HCT116 (cell line): ENCODE data around the gene SIRPB2. TPM values are rescaled to one million over a fixed set of nuclear protein-coding genes. Genes with fewer than 3 reads are reported as not detected.

ENCODE experiments used
- ATAC-seq: fragments of 200-7000 bp; cut with Tn5 transposase; 2 replicates; pipeline ENCODE4 v1.9.1; 2020; ENCODE audit warnings: mild to moderate bottlenecking, moderate library complexity
- BruUV-seq: library from RNA; stranded (reverse); fragments of 400-500 nt; replicated peaks from 2 replicates; lab custom pipeline; 2021; lab: Mats Ljungman, UMichigan
- CTCF ChIA-PET: fragments of 300-600 bp; sonication (Branson Sonifier 250); formaldehyde crosslinking; loops from one replicate; lab custom pipeline; 2021; ENCODE audit warnings: antibody characterized with exemption; lab: Charles Lee
- POLR2A ChIA-PET: fragments of 300-600, 350-600 bp; sonication (Branson Sonifier 250); formaldehyde crosslinking; loops from one replicate; lab custom pipeline; 2021; ENCODE audit warnings: antibody characterized with exemption; lab: Charles Lee
- RAD21 ChIA-PET, 2 experiments: fragments of 300-600 bp; sonication (Branson Sonifier 250); formaldehyde crosslinking; loops; one replicate each; lab custom pipeline; 2023; ENCODE audit warnings: low total read pairs in 2 of 2; ENCODE audit not compliant: uncharacterized antibody in 2 of 2, unreplicated experiment in 2 of 2, low non-redundant PET in 1 of 2; lab: Charles Lee
- DNase-seq: peaks from one replicate; pipeline ENCODE4 v3.0.0-alpha.2; 2010; ENCODE audit warnings: low read depth, low spot score
- H2AFZ ChIP-seq: fragments of 200-600 bp; shearing (Covaris generic), sonication (generic); 2 replicates; pipeline ENCODE4 v1.6.1; 2017; ENCODE audit warnings: low read depth, mixed run types, mixed read lengths, antibody characterized with exemption, low read length; ENCODE audit not compliant: poor library complexity, severe bottlenecking
- H3K27ac ChIP-seq: 2 replicates; pipeline ENCODE4 v1.5.1; 2012; ENCODE audit warnings: low read depth, low read length
- H3K27me3 ChIP-seq: fragments of 200-600 bp; sonication (generic); 2 replicates; pipeline ENCODE4 v1.6.1; 2016; ENCODE audit warnings: mixed run types, low read length, mixed read lengths; ENCODE audit not compliant: insufficient read depth
- H3K36me3 ChIP-seq, 2 experiments: fragments of 200-500 bp in 1 of 2; fragments of 200-600 bp in 1 of 2; sonication (Bioruptor generic) in 1 of 2; sonication (generic) in 1 of 2; 2 replicates each; pipeline versions ENCODE4 v1.5.1 to v1.6.1; 2014 to 2016; ENCODE audit warnings: low read length in 2 of 2, inconsistent platforms in 1 of 2, mixed read lengths in 1 of 2, mixed run types in 1 of 2; ENCODE audit not compliant: insufficient read depth in 2 of 2, control insufficient read depth in 1 of 2
- H3K4me1 ChIP-seq, 2 experiments: fragments of 200-600 bp in 1 of 2; sonication (generic) in 1 of 2; 2 replicates each; pipeline versions ENCODE4 v1.5.1 to v1.6.1; 2012 to 2017; ENCODE audit warnings: low read length in 2 of 2, inconsistent platforms in 1 of 2, mild to moderate bottlenecking in 1 of 2, mixed read lengths in 1 of 2, mixed run types in 1 of 2, moderate library complexity in 1 of 2; ENCODE audit not compliant: insufficient read depth in 2 of 2, control insufficient read depth in 1 of 2
- H3K4me2 ChIP-seq: fragments of 200-600 bp; sonication (generic); 2 replicates; pipeline ENCODE4 v1.6.1; 2017; ENCODE audit warnings: mixed run types, low read length, mixed read lengths
- H3K4me3 ChIP-seq, 2 experiments: fragments of 200-600 bp in 1 of 2; sonication (generic) in 1 of 2; replicated peaks in 1 of 2; 2 replicates each; pipeline ENCODE4 v1.5.1; 2011 to 2016; ENCODE audit warnings: low read length in 2 of 2, control low read depth in 1 of 2, low read depth in 1 of 2, mild to moderate bottlenecking in 1 of 2, mixed read lengths in 1 of 2, mixed run types in 1 of 2
- H3K79me2 ChIP-seq: fragments of 200-600 bp; sonication (generic); 2 replicates; pipeline ENCODE4 v1.6.1; 2017; ENCODE audit warnings: mild to moderate bottlenecking, mixed run types, low read length, moderate library complexity, mixed read lengths; ENCODE audit not compliant: insufficient read depth
- H3K9ac ChIP-seq: fragments of 200-600 bp; sonication (generic); 2 replicates; pipeline ENCODE4 v1.6.1; 2016; ENCODE audit warnings: low read length, mixed read lengths
- H3K9me2 ChIP-seq: fragments of 200-600 bp; sonication (generic), shearing (Covaris generic); 2 replicates; pipeline ENCODE4 v1.6.1; 2017; ENCODE audit warnings: mixed run types, mild to moderate bottlenecking, moderate library complexity; ENCODE audit not compliant: insufficient read depth
- H3K9me3 ChIP-seq, 2 experiments: fragments of 200-500 bp in 1 of 2; fragments of 200-600 bp in 1 of 2; sonication (Bioruptor generic) in 1 of 2; sonication (generic) in 1 of 2; 2 replicates each; pipeline ENCODE4 v1.6.1; 2014 to 2017; ENCODE audit warnings: low read length in 2 of 2, mixed read lengths in 2 of 2, inconsistent platforms in 1 of 2, low read depth in 1 of 2, mild to moderate bottlenecking in 1 of 2, mixed run types in 1 of 2, moderate library complexity in 1 of 2; ENCODE audit not compliant: control insufficient read depth in 1 of 2, insufficient read depth in 1 of 2
- H4K20me1 ChIP-seq: fragments of 200-600 bp; sonication (generic), shearing (Covaris generic); 2 replicates; pipeline ENCODE4 v1.6.1; 2017; ENCODE audit warnings: mixed run types, mild to moderate bottlenecking, moderate library complexity; ENCODE audit not compliant: insufficient read depth
- ATF3 ChIP-seq: IDR thresholded peaks from 2 replicates; pipeline ENCODE4 v1.6.1; 2012
- CBX3 ChIP-seq: IDR thresholded peaks from 2 replicates; pipeline ENCODE4 v1.6.1; 2012; ENCODE audit warnings: low read depth
- CEBPB ChIP-seq: IDR thresholded peaks from 2 replicates; pipeline ENCODE4 v1.6.1; 2012; ENCODE audit warnings: low read depth
- ELF1 ChIP-seq: IDR thresholded peaks from 2 replicates; pipeline ENCODE4 v1.6.1; 2012; ENCODE audit warnings: low read depth, borderline replicate concordance
- EZH2 ChIP-seq: fragments of 200-600 bp; sonication (generic); IDR thresholded peaks from 2 replicates; pipeline ENCODE4 v1.6.1; 2017; ENCODE audit warnings: antibody characterized with exemption, mixed run types
- EZH2phosphoT487 ChIP-seq: fragments of 200-600 bp; IDR thresholded peaks from 2 replicates; pipeline ENCODE4 v1.6.1; 2018; ENCODE audit warnings: antibody characterized with exemption, borderline replicate concordance
- JUND ChIP-seq: IDR thresholded peaks from 2 replicates; pipeline ENCODE4 v1.6.1; 2012
- MAX ChIP-seq: IDR thresholded peaks from 2 replicates; pipeline ENCODE4 v1.6.1; 2012
- RAD21 ChIP-seq: IDR thresholded peaks from 2 replicates; pipeline ENCODE4 v1.6.1; 2012; ENCODE audit warnings: low read depth, mild to moderate bottlenecking
- REST ChIP-seq: IDR thresholded peaks from 2 replicates; pipeline ENCODE4 v1.6.1; 2012; ENCODE audit warnings: low read depth
- SIN3A ChIP-seq: IDR thresholded peaks from 2 replicates; pipeline ENCODE4 v1.6.1; 2012; ENCODE audit warnings: low read depth
- SRF ChIP-seq: IDR thresholded peaks from 2 replicates; pipeline ENCODE4 v1.6.1; 2012; ENCODE audit warnings: low read depth
- YY1 ChIP-seq: IDR thresholded peaks from 2 replicates; pipeline ENCODE4 v1.6.1; 2011; ENCODE audit warnings: low read length, low read depth, moderate library complexity, mild to moderate bottlenecking; ENCODE audit not compliant: insufficient replicate concordance; ENCODE audit errors: extremely low read depth
- ZFX ChIP-seq: fragments of 450-650 bp; IDR thresholded peaks from 2 replicates; pipeline ENCODE4 v1.6.1; 2017
- ZNF274 ChIP-seq: fragments of 200-500 bp; sonication (Bioruptor generic); IDR thresholded peaks from 2 replicates; pipeline ENCODE4 v1.6.1; 2014; ENCODE audit warnings: mild to moderate bottlenecking, low read depth, low read length, inconsistent platforms
- intact Hi-C: fragments of 100-400 bp; cut with micrococcal nuclease; formaldehyde crosslinking; loops from 2 replicates; pipeline ENCODE4 v1.10.0; 2022
- total RNA-seq: library from RNA; stranded (reverse); gene quantifications from one replicate; pipeline ENCODE4 v1.2.1, GENCODE V29; 2021; ENCODE audit not compliant: unreplicated experiment
- TF ChIP-seq, protein P1 (sequence below): IDR thresholded peaks from 2 replicates; pipeline ENCODE4 v1.6.1; 2011; ENCODE audit warnings: mild to moderate bottlenecking, low read length, moderate library complexity; ENCODE audit not compliant: insufficient replicate concordance; ENCODE audit errors: extremely low read depth

Gene SIRPB2
- total RNA-seq, 1 experiment from 2014 or later: not detected

- TF ChIP-seq REST (no peak), ZNF274 (no peak), EZH2 (no peak), ELF1 (no peak)
These were observed 22.6 kb upstream of the SIRPB2 start (continued) for GRCh38 chr20:1513801-1514200.

- no peaks in the 10 kb centered on the region for H3K9me2 ChIP-seq
- H3K36me3 ChIP-seq: no peaks in the 10 kb centered on the region
- H3K4me2 ChIP-seq: no peak overlapping the region; the same call in 1 of the 2 replicates
- intact Hi-C loops: no loop called here
- RAD21 ChIA-PET: no interaction called here
- no peaks in the 10 kb centered on the region for H3K4me1 ChIP-seq
- no peak overlapping the region for H3K27ac ChIP-seq
- no peaks in the 10 kb centered on the region for H4K20me1 ChIP-seq
- no peak overlapping the region for H3K4me3 ChIP-seq
- H3K9ac ChIP-seq: no peak overlapping the region
- H3K27me3 ChIP-seq: no peaks in the 10 kb centered on the region
- no peaks in the 10 kb centered on the region for H3K79me2 ChIP-seq
- peak; percentile 93 for ATAC-seq
- no peaks in the 10 kb centered on the region for H3K9me3 ChIP-seq
- CTCF ChIA-PET: interaction anchor here (1.1 to 2.2 kb wide), 2 partner anchors 11 to 268 kb away, joined by 3 to 14 read pairs; no protein-coding TSS in a partner anchor
- peak; percentile 16 for DNase-seq
- POLR2A ChIA-PET: no interaction called here
- peak overlapping the region; percentile 63 for H2AFZ ChIP-seq
- no TSS peak for BruUV-seq
- TF ChIP-seq SRF (0 out of 2 replicates have a peak, but pooled peaks have one; percentile 59), YY1 (no peak), ATF3 (no peak), JUND (no peak), ZFX (no peak), CBX3 (no peak), MAX (no peak), RAD21 (peak; percentile 73), SIN3A (no peak), CEBPB (no peak), EZH2phosphoT487 (no peak), REST (no peak), ELF1 (no peak)
- TF ChIP-seq, protein P1, sequence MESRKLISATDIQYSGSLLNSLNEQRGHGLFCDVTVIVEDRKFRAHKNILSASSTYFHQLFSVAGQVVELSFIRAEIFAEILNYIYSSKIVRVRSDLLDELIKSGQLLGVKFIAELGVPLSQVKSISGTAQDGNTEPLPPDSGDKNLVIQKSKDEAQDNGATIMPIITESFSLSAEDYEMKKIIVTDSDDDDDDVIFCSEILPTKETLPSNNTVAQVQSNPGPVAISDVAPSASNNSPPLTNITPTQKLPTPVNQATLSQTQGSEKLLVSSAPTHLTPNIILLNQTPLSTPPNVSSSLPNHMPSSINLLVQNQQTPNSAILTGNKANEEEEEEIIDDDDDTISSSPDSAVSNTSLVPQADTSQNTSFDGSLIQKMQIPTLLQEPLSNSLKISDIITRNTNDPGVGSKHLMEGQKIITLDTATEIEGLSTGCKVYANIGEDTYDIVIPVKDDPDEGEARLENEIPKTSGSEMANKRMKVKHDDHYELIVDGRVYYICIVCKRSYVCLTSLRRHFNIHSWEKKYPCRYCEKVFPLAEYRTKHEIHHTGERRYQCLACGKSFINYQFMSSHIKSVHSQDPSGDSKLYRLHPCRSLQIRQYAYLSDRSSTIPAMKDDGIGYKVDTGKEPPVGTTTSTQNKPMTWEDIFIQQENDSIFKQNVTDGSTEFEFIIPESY: no peak
These were observed 18.0 kb upstream of the SIRPB2 start for GRCh38 chr20:1509237-1509636.
